K562 (cell line): ENCODE results near the gene UCN. TPM values are rescaled to one million over a fixed set of nuclear protein-coding genes. Genes with fewer than 3 reads are reported as not detected.
A peak's percentile ranks its signal among the peaks of the same experiment; 100 is the strongest.

Experiments used
- HMBOX1 ChIP-seq: sonication (generic); IDR thresholded peaks from 2 replicates; pipeline ENCODE4 v1.6.1; 2016
- RAD21 ChIP-seq, 2 experiments: fragments of 250-450 bp in 1 of 2; fragments of 450-650 bp in 1 of 2; sonication (Bioruptor Pico) in 1 of 2; formaldehyde crosslinking in 1 of 2; IDR thresholded peaks in 1 of 2; conservative IDR thresholded peaks in 1 of 2; 2 replicates each; pipeline versions ENCODE4 v1.4.0 to v1.8.0; 2020 to 2022; ENCODE audit warnings: mild to moderate bottlenecking in 2 of 2, moderate library complexity in 1 of 2
- REST ChIP-seq, 2 experiments: fragments of 450-650 bp; formaldehyde crosslinking in 1 of 2; IDR thresholded peaks; 2 replicates each; pipeline versions ENCODE4 v1.4.0 to v1.6.1; 2014 to 2020; ENCODE audit warnings: mild to moderate bottlenecking in 2 of 2, borderline replicate concordance in 1 of 2, low read depth in 1 of 2
- SMC3 ChIP-seq: conservative IDR thresholded peaks from 2 replicates; pipeline ENCODE4 v1.6.1; 2011; ENCODE audit warnings: low read depth, low read length, improper control_type of control experiment; ENCODE audit not compliant: insufficient read depth
- polyA plus RNA-seq, 8 experiments: library from polyadenylated mRNA; depleted of rRNA in 4 of 8; stranded (reverse) in 5 of 8; unstranded in 3 of 8; fragments of >200 nt; fragmentation: Nextera tagmentation in 2 of 8; fragmentation: Illumina TruSeq in 1 of 8; extraction: Ambion mirVana in 2 of 8; extraction: Trizol in 1 of 8; gene quantifications; 2 replicates each; pipeline versions ENCODE4 v1.2.1 to v1.2.3, GENCODE V29; 2011 to 2014; ENCODE audit warnings: inconsistent platforms in 1 of 8, missing spikeins in 1 of 8
- total RNA-seq, 7 experiments: library from RNA; depleted of rRNA in 6 of 7; stranded (reverse); fragments of >200 nt in 6 of 7; fragmentation: Illumina TruSeq in 2 of 7; extraction: Trizol in 2 of 7; gene quantifications; 2 replicates each; pipeline versions ENCODE4 v1.2.1 to v1.2.3, GENCODE V29; 2011 to 2021; ENCODE audit warnings: low replicate concordance in 1 of 7

The UCN gene
- total and polyA plus RNA-seq, 9 of the 15 experiments (the other 6 are each of a cell fraction or from before 2014, with no cell fraction given) = 0.10 to 2.7 (median 0.43) TPM

- TF ChIP-seq REST (IDR thresholded peaks at IDR 0.05; ENCODE audit: borderline replicate concordance) (peak; percentile 58; the same call in 1 of the 2 replicates), REST (CRISPR knock-in tag; IDR thresholded peaks at IDR 0.05; ENCODE audit: low read depth) (no peak), SMC3 (0 out of 2 replicates have a peak, but pooled peaks have one; percentile 19), RAD21 (CRISPR knock-in tag; conservative IDR thresholded peaks at IDR 0.05 in 1 of 2, IDR thresholded peaks at IDR 0.05 in 1 of 2) (peak; percentile 53 to 83), HMBOX1 (peak; percentile 40; the same call in 1 of the 2 replicates)
- TF ChIP-seq, all 486 proteins: peak for 9
Measured at GRCh38 chr2:27291865-27292264, 16.4 kb downstream of the UCN start (continued).
